HTR-8/SVneo (cell line): ENCODE data around the gene KIAA1217.
"Not testable (repeated sequence)": the region's sequence is repeated elsewhere in the genome, so short reads cannot be mapped to it uniquely, and the experiment has no call there.

Experiments used
- DNase-seq: peaks from one replicate; pipeline ENCODE4 v3.0.0; 2011; ENCODE audit warnings: low spot score, mixed read lengths; ENCODE audit not compliant: insufficient read length
- FAIRE-seq: peaks from 2 replicates; lab custom pipeline; 2011; peaks lifted over from hg19 to GRCh38; lab: Jason Lieb, UNC

KIAA1217 gene

DNA sequence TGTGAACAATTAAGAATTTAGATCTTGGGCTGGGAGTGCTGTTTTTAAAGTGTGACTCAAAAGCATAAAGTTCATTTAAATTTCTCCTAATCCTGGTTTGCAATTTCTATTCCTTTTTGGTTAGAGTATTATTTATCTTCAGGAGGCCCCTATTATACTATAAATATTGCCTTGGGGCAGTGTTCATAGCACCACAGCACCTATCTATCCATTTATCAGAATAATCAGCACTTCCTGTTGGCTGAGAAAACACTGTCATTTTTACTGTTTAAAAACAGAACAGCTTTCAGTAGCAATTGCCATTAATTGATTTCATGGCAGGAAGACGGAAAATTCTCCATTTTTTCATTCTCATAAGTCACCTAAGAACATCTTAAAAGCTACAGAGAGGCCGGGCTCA is 111.4 kb downstream of the KIAA1217 start:
- DNase-seq, result no peak
- no peak for FAIRE-seq

DNA sequence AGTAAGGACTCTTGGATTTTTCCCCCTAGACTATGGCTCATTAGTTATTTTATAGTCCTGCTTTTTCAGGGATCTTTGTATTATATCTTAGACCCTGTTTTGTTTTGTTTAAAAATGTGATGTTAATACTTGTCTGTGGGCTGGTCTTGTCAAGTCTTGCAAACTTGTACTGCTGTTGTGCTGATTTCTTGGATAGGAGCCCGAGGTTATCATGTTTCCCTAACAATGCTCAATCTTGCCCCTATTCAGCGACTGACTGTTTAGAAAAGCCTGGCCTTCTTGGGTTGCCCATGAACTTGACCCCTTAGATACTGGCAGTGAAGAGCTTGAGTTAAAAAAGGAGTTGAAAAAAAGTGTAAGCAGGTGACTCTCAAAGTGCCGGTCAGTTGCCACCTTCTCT is 115.7 kb downstream of the KIAA1217 start:
- no peak for DNase-seq
- FAIRE-seq, result no peak

DNA sequence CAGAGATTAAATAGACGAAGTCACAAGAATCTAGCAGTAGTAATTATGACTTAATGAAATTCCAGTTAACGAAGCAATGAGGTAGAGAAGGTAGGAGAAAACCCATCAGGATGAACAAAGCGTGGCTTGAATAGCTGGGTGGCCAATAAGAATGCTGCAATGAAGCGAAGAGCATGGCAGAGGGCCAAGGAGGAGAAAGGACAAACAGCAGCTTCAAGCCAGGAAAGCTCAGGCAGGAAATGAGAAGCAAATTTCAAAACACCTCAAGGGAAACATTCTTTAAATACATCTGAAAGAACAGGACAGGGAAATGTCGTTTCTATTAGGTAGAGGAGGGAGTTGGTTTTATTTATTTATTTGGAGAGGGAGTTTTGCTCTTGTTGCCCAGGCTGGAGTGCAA is 122.5 kb downstream of the KIAA1217 start:
- FAIRE-seq, result no peak
- no peak for DNase-seq

DNA sequence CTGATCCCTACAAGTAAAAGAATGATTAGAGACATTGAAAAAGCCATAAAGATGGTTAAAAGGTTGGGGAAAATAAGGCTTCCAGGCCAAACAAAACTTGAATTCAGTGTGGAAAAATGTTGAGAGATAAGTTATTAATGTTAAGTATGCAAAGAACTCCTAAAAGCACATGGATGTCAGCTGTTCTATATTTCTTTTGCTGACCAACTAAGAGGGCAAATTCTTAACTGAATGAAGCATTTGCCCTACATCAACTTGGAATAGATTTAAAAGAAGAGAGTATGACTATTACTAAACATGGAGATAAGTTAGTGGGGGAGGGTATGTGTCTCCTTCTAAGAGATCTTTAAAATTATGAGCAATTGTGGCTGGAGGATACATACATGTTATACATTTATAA is 124.8 kb downstream of the KIAA1217 start:
- FAIRE-seq (no peak), DNase-seq (no peak)

DNA sequence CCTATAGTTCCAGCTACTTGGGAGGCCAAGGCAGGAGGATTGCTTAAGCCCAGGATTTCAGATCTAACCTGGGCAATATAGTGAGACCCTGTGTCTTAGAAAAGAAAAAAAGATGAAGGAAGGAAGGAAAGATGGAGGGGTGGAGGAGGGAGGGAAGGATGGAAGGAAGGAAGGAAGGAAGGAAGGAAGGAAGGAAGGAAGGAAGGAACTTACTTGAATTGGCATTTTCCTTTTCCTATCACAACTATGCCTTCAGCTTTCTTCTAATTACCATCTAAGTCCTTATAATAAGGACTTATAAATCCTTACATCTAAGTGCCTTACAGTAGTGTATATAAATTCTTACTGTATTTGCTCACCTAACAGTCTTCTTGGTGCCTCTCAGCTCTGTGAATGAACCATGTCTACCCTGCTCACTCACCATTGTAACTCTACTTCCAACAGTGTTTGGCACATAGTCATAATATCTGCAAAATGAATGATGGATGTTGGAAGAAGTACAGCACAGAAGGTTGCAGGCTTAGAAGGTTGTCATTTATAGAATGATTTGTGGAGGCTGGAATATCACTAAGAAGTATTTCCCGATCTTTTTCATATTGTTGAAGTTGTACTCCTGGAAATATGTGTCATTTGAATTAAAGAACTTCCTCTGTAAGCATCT is 125.5 kb downstream of the KIAA1217 start:
- FAIRE-seq, result peak; percentile 33
- DNase-seq, result no peak

DNA sequence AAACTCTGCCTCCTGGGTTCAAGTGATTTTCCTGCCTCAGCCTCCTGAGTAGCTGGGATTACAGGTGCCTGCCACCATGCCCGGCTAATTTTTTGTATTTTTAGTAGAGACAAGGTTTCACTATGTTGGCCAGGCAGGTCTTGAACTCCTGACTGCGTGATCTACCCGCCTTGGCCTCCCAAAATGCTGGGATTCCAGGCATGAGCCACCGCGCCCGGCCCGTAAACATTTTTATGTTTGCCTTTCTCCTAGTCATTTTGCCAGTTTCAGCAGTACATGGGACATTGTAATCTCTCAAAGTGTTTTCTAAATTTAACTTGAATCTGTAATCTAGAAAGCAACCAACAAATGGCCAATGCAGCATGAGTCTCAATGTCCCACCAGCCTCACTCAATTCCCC is 128.8 kb downstream of the KIAA1217 start:
- not testable (repeated sequence) for DNase-seq, FAIRE-seq

DNA sequence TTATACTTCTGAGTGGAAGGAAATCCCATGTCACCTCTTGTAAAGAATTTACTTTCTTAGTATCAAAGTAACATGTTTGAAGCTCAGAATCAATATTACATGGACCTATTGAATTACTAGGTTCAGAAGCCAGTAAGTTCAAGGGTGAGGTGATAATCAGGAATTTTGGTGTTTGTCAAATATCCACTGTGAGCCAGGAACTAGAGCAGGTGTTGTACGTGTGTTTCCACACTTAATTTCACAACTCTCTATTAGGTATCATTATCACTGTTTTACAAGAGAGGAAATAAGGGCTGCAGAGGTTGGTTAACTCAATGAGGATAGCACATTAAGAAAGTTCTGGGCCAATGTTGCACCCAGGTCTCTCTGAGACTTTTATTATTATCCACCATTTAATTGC is 130.4 kb downstream of the KIAA1217 start:
- no peak for FAIRE-seq
- no peak for DNase-seq

DNA sequence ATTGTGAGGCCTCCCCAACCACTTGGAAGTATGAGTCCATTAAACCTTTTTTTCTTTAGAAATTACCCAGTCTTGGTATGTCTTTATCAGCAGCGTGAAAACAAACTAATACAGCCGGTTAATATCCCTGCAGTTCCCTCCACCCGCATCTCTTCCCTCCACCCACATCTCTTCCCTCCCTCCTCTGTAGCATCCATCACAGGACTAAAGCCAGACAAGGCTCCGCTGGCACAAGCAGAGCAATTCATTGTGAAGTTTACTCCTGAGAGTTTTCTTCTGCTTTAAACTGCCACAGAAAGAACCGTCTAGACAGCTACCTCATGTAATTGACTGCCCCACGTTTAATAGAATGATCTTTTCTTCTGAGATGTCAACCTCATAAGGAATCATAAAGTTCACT is 131.5 kb downstream of the KIAA1217 start:
- no peak for FAIRE-seq

DNA sequence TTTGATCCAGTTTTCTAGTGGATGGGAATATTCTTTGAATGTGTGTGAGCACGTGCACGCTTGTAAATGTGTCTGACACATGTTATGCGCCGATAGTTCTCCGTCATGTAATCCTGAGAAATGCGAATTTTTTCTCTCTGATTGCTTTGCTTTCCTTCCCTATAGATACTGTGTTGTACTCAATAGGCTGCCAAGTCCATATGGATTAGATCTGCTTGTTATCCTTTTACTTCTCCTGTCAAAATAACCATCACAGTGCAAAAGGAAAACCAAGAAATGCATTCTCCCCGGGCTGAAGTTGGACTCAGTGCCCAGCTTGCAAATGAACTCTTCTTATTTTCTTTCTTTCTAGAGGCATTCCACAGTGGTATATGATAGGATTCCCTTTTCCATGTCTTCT is 131.9 kb downstream of the KIAA1217 start:
- DNase-seq (no peak), FAIRE-seq (no peak)

More for the DNA sequence above, 131.5 kb downstream of the KIAA1217 start:
- no peak for DNase-seq

DNA sequence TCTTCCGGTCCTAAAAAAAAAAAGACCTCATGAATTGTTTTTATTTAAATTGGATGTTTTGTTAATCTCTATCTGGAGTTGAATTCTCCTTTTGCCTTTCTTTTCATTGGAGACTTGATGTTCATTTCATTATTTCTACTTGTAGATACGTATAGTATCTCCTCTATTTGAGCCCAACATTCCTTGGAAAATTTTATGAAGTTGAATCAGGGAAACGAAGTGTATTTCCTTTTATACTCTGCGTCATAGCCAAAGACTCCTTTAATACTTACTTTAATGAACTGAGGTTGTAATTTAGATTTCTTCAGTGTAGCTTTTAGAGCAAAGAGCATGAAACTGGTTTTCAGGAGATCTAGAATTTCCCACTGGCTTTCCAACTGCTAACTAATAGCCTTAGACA is 132.4 kb downstream of the KIAA1217 start:
- FAIRE-seq (no peak), DNase-seq (no peak)

DNA sequence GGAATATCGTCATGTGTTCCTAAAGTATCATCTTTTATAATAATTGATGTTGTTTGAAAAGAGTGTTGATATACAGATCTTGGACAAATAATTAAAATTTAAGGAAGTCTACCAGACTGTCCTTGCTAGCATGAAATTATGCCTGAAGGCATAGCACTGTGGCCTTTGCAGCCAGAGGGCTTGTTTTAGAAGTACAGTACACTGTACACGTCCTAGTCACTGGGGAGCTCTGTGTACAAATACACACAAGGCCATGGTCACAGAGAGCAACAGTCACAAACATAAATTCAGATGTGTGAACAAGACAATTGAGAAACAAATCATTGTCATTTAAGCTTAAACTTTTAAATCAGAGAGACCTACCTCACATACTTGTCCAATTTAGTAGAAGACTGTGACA is 133.0 kb downstream of the KIAA1217 start:
- no peak for DNase-seq
- FAIRE-seq, result no peak

DNA sequence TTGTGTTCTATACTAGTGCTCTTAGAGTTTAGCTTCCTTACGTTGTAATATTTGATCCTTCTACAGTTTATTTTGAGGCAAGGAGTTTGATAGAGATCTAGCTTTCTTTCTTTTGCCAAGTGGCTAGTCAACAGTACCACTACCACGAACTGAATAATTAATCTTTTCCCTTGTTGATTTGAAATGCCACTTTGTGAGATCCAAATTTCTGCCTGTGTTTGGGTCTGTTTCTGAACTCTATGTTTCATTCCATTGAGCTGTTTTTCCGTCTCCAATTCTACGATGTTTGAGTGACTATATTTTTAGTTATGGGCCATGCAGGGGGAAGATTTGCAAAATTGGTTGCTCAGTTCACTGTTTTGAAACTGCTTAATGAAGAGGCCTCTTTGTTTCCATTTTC is 134.7 kb downstream of the KIAA1217 start:
- no peak for FAIRE-seq

DNA sequence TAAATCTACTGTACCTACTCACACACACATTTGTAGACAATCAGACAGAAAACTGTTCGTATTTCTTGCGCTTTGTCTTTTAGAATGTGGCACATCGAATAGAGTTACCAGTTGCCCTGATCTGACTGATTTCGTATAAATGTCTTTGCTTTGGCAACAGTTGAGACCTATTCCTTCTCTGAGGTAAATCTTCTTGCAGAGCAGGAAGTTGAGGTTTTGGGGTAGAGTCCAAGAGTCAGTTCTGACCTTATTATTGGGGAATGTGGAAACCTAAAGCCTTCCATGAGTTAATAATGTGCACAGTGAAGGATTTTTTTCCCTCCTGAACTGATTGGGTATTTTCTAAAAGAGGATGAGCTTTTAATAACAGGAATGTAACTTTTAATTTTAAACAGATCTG is 135.3 kb downstream of the KIAA1217 start:
- peak; percentile 71 for DNase-seq
- FAIRE-seq, result peak; percentile 28

More for the DNA sequence above, 134.7 kb downstream of the KIAA1217 start:
- DNase-seq, result no peak

DNA sequence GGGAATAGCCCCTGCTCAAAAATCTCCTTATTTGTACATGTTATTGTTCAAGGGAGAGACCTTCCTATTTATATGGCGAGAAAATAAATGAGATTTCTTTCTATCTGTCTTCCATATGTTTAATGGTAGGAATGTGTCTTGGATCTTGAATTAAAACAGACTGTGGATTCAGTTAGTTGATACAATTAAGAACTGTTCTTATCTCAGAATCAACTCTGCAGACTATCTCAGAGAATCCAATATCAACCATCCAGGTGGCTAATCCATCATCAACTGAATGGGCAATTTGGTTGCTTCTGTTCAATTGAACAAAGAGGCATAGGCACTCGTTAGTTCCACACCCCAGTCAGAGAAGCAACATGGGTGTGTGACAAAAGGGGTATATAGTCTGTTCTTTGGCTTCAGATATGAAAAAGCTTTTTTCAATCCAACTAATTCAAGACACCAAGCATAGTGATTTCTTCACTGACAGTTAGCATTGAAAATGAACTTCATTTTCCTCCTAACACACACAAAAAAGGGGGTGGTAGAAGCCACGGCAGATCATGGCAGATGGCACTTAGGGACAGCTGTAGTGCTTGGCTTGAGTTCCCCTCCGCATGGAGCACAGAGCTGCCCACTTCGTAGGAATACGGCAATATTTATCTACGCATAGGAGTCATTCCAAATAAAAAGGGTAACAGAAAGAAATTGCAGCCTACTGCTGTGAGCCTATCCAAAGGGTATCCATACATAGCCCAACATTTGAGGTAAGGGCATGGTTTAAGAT is 135.9 kb downstream of the KIAA1217 start:
- FAIRE-seq (no peak), DNase-seq (no peak)

DNA sequence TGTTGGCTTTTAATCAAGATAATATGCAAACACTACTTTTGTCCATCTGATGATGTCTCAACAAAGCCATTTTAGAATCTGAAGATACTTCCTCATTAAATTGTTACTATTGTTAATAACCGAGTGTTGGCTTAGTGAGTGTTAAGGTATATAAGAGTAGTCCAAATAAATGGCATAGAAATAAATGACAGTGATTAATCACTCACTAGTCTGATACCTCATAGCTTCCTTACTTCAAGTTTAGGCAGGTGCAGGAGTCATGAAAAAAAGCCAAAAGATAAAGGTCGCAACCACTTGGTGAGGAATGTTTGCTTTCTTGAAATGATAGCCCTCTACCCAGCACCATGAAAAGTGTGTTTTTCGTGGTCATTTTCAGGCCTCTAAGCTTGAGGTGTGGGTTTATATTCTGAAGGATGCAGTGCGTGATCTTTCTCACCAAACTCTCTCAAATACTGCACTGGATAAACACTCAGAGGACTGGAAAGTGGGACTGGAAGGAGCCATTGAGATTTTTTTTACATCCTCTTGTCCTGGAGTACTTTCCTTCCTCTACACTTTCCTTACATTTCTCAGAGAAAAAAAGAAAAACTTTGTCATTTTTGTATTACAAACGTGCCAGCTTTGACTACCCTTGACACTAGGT is 138.1 kb downstream of the KIAA1217 start:
- DNase-seq (no peak), FAIRE-seq (no peak)

DNA sequence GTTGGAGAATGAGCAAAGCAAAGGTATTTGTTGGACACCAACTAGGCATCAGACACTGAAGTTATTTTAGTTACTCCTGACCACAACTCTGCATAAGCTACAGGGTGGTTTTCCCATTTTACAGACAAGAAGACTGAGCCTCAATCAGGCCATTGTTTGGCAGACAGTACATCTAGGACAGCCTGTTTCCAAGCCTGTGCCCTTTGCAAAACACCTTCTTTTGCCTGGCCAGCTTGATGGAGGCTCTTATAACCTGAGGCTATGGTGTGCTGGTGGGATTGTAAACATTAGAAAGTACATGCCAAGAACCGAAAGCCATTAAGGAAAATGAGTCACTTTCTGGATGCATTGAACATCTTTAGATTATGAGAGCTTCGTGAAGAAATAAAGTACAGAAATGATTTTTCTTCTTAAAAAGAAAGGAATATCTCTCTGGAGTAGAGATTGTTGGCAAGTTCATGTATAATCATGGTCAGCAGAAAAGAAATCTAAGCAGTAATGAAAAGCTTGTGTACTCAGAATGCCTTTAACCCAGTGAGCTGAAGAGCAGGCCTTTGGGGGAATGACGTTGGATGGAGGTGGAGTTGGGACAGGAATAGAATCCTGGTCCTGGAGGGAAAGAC is 140.6 kb downstream of the KIAA1217 start:
- DNase-seq, result no peak
- no peak for FAIRE-seq

DNA sequence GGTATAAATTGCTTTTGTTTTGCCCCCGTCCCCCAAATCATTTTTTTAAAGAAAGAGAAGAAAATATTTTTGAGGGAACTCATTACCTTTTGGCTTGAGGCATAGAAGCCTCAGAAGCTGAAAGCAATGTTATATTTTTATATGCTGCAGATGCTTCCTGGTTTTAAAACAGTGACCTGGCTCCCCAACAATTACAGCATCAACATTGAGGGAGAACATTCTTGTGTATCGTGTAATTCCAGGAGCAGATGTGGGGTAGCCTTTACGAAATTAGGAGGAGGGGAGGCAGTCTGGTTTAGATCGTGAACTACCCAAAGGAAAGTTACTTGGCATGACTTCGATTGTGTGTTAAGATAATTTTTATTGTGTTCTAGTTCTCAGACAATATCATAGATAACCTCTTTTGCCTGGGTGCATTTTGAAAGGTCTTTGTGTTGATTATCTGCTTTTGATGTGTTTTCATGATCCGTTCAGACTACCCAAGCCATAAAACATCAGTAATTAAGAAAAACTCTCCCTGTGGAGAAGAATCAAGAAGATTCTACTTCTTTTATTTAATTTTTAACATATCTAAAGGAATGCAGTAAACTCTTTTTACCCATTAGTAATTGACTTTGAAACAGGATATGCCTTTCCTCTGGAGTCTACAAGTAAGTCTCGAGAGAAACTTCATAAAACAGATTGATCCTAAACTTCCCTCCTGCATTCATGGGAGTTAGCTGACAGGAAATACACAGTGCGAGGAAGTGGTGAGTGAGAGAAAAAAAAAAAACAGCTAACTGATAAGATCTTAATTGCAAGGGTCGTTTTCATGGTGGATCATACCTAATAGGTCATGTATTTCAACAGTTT is 141.4 kb downstream of the KIAA1217 start:
- FAIRE-seq, result no peak
- no peak for DNase-seq

DNA sequence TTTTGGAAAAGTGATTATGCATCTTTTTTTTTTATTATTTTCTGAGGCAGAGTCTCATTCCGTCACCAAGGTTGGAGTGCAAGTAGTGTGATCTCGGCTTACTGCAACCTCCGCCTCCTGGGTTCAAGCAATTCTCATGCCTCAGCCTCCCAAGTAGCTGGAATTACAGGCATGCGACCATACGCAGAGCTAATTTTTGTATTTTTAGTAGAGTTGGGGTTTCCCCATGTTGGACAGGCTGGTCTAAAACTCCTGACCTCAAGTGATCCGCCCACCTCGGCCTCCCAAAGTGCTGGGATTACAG is 141.9 kb downstream of the KIAA1217 start:
- DNase-seq, FAIRE-seq: not testable (repeated sequence)

DNA sequence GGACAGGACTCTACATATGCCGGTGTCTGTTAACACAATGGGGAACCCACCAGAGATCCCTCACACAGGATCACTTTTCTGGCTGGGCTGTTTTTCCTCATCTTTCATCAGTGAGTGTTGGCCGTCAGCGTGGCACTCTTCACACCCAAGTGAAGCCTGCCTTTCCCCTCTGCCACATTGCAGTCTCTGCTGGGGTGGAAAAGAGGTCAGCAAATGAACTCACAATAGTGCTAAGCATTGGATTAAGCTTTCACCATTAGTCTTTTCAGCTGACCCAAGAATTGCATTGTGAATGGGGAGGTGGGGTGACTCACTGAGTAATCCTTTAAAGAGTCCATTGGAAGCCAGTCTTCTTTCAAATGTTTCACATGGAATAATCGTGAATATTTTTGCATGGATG is 143.0 kb downstream of the KIAA1217 start:
- DNase-seq (no peak), FAIRE-seq (no peak)

DNA sequence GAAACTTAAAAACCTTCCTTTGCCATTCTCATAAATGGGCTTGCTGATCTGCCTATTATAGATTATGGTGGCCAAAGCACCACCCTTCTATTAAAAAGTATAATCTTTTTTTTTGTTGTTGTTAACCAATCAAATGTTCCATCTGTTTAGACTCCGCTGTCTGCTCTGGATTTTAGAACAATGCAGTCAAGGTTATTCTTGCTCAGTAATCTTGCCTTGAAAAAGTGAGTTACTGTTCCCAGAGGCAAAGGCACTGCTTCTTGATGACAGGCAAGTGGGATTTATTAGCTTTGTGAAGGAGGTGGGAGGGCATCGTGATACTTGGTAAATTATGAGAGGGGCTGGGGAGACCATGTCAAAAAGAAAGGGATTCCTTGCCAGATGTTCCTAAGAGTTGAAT is 143.5 kb downstream of the KIAA1217 start:
- DNase-seq (no peak), FAIRE-seq (no peak)
